ENCODE results near the gene PRPF6. TPM values are rescaled to one million over a fixed set of nuclear protein-coding genes. Genes with fewer than 3 reads are reported as not detected.

The PRPF6 gene
- total RNA-seq, 1 donor = 55.4 TPM

GRCh38 chr20:64082126-64082731 lies 101.3 kb downstream of the PRPF6 start:
- no peak for DNase-seq (ENCODE audit: low read depth)
- TF ChIP-seq, protein P1, sequence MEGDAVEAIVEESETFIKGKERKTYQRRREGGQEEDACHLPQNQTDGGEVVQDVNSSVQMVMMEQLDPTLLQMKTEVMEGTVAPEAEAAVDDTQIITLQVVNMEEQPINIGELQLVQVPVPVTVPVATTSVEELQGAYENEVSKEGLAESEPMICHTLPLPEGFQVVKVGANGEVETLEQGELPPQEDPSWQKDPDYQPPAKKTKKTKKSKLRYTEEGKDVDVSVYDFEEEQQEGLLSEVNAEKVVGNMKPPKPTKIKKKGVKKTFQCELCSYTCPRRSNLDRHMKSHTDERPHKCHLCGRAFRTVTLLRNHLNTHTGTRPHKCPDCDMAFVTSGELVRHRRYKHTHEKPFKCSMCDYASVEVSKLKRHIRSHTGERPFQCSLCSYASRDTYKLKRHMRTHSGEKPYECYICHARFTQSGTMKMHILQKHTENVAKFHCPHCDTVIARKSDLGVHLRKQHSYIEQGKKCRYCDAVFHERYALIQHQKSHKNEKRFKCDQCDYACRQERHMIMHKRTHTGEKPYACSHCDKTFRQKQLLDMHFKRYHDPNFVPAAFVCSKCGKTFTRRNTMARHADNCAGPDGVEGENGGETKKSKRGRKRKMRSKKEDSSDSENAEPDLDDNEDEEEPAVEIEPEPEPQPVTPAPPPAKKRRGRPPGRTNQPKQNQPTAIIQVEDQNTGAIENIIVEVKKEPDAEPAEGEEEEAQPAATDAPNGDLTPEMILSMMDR (IDR thresholded peaks at IDR 0.05; ENCODE audit: insufficient read depth, low read length) = no peak
- no peak overlapping the region for H3K4me3 ChIP-seq (ENCODE audit: low read depth, low read length)

Small RNAs within 50 kb of the gene (small RNA-seq; reads per million reads assigned to genes)
- gene AL355803.1 (not detected), gene MIR647 (not detected), gene MIR6813 (1.1 reads per million, percentile 38 among the genes with 10 or more reads in this experiment)

Other genes with a start within 250 kb of the PRPF6 start
- 1.7 and 2.1 TPM in 2 replicates for gene LIME1, start 244.5 kb upstream of the PRPF6 start, total RNA-seq (ENCODE audit: low replicate concordance)
- gene SLC2A4RG, start 241.4 kb upstream of the PRPF6 start, total RNA-seq (ENCODE audit: low replicate concordance) = 31.9 and 39.2 TPM in 2 replicates
- gene ZBTB46, start 149.9 kb upstream of the PRPF6 start, total RNA-seq (ENCODE audit: low replicate concordance) = 1.1 and 2.9 TPM in 2 replicates
- gene ABHD16B, start 119.6 kb upstream of the PRPF6 start, total RNA-seq (ENCODE audit: low replicate concordance) = not detected in 2 replicates
- 100 and 136 TPM in 2 replicates for gene TPD52L2, start 115.9 kb upstream of the PRPF6 start, total RNA-seq (ENCODE audit: low replicate concordance)
- 30.9 and 33.9 TPM in 2 replicates for gene DNAJC5, start 86.0 kb upstream of the PRPF6 start, total RNA-seq (ENCODE audit: low replicate concordance)
- gene UCKL1, start 24.7 kb upstream of the PRPF6 start, total RNA-seq (ENCODE audit: low replicate concordance) = 4.0 and 16.0 TPM in 2 replicates
- 7.9 and 12.3 TPM in 2 replicates for gene ZNF512B, start 11.2 kb upstream of the PRPF6 start, total RNA-seq (ENCODE audit: low replicate concordance)
- gene SAMD10, start 1.5 kb upstream of the PRPF6 start, total RNA-seq (ENCODE audit: low replicate concordance) = 0.16 and 2.3 TPM in 2 replicates
- gene C20orf204, start 55.0 kb downstream of the PRPF6 start, total RNA-seq (ENCODE audit: low replicate concordance) = 1.6 and 2.1 TPM in 2 replicates
- 0.57 TPM in 1 of 2 replicates, not detected in the other for gene SOX18, start 68.5 kb downstream of the PRPF6 start, total RNA-seq (ENCODE audit: low replicate concordance)
- gene TCEA2, start 82.1 kb downstream of the PRPF6 start, total RNA-seq (ENCODE audit: low replicate concordance) = 23.5 and 59.4 TPM in 2 replicates
- 4.8 and 9.8 TPM in 2 replicates for gene RGS19, start 98.4 kb downstream of the PRPF6 start, total RNA-seq (ENCODE audit: low replicate concordance)
- 0.63 and 1.3 TPM in 2 replicates for gene OPRL1, start 99.0 kb downstream of the PRPF6 start, total RNA-seq (ENCODE audit: low replicate concordance)
- gene LKAAEAR1, start 103.3 kb downstream of the PRPF6 start, total RNA-seq (ENCODE audit: low replicate concordance) = 0.36 TPM in 1 of 2 replicates, not detected in the other
- gene NPBWR2, start 126.4 kb downstream of the PRPF6 start, total RNA-seq (ENCODE audit: low replicate concordance) = not detected in 2 replicates
- gene MYT1, start 183.3 kb downstream of the PRPF6 start, total RNA-seq (ENCODE audit: low replicate concordance) = not detected in 2 replicates